ENCODE data around the gene INSL6.

- no peak for TF ChIP-seq CTCF (IDR thresholded peaks at IDR 0.05; ENCODE audit: low read length)
- no peak for TF ChIP-seq EZH2 (IDR thresholded peaks at IDR 0.05; ENCODE audit: borderline replicate concordance, low read length)
Observed at GRCh38 chr9:5140151-5140550, 45.3 kb downstream of the INSL6 start.

Measured in OCI-LY1 (cell line).